Psoas muscle (tissue), 8 donors: ENCODE results near the gene CENPE. TPM values are rescaled to one million over a fixed set of nuclear protein-coding genes. Genes with fewer than 3 reads are reported as not detected.
"Not testable (repeated sequence)": the region's sequence is repeated elsewhere in the genome, so short reads cannot be mapped to it uniquely, and the experiment has no call there.

Source experiments
- ATAC-seq, 4 donors: fragments of 200-7000 bp; cut with Tn5 transposase; one replicate each; pipeline ENCODE4 v1.9.1; 2020; ENCODE audit warnings: moderate library complexity in 3 of 4, mild to moderate bottlenecking in 2 of 4
- DNase-seq, 2 donors: peaks; one replicate each; pipeline ENCODE4 v3.0.0-alpha.2; 2020
- H3K27ac ChIP-seq: fragments of 200-600 bp; one replicate; pipeline ENCODE4 v1.8.0; 2022
- H3K27me3 ChIP-seq, 3 donors: fragments of 200-600 bp in 1 of 3; one replicate each; pipeline versions ENCODE4 v1.6.1 to v1.8.0; 2013 to 2022; ENCODE audit warnings: low read length in 2 of 3, mild to moderate bottlenecking in 2 of 3, moderate library complexity in 1 of 3; ENCODE audit not compliant: insufficient read depth in 3 of 3
- H3K36me3 ChIP-seq, 2 donors: fragments of 200-600 bp in 1 of 2; one replicate each; pipeline versions ENCODE4 v1.6.1 to v1.8.0; 2013 to 2022; ENCODE audit warnings: low read depth in 1 of 2, mild to moderate bottlenecking in 1 of 2, moderate library complexity in 1 of 2; ENCODE audit not compliant: insufficient read depth in 1 of 2
- H3K4me1 ChIP-seq: fragments of 200-600 bp; one replicate; pipeline ENCODE4 v1.8.0; 2022
- H3K4me3 ChIP-seq: fragments of 200-600 bp; one replicate; pipeline ENCODE4 v1.8.0; 2022; ENCODE audit warnings: mild to moderate bottlenecking
- H3K9me3 ChIP-seq: fragments of 200-600 bp; one replicate; pipeline ENCODE4 v1.8.0; 2022
- WGBS, 3 donors: extraction: QIAGEN DNeasy Blood & Tissue Kit; methylation state at CpG; one replicate each; pipeline versions ENCODE4 v1.1.6 to v1.1.7; 2013; 5-methylcytosine and 5-hydroxymethylcytosine counted together
- intact Hi-C, 2 donors: fragments of 100-400 bp; cut with DNase I; formaldehyde crosslinking; loops; one replicate each; pipeline versions ENCODE4 v1.11.0 to v1.14.2; 2022
- long read RNA-seq, 2 donors: library from polyadenylated mRNA; unstranded; transcript quantifications; one replicate each; pipeline ENCODE4 v2.0.0, GENCODE V29; 2021
- polyA plus RNA-seq, 3 donors: library from polyadenylated mRNA; stranded (reverse); fragments of 200-250 nt; gene quantifications; one replicate each; pipeline ENCODE4 v1.2.3, GENCODE V29; 2013
- total RNA-seq, 4 donors: library from RNA; stranded (reverse); fragmentation: NEBNext Ultra II Directional in 2 of 4; extraction: Animal tissue kit (Norgen Biotek cat#: 25700) in 2 of 4; gene quantifications; one replicate each; pipeline versions ENCODE4 v1.2.1 to v1.2.4, GENCODE V29; 2021 to 2023
- TF ChIP-seq, protein P1 (sequence below): fragments of 200-600 bp; IDR thresholded peaks from one replicate; pipeline ENCODE4 v1.8.0; 2022; ENCODE audit warnings: antibody characterized with exemption
- donor health status: healthy with polysubstance abuse.
- donor health status: DM: no; HTN: no; CAD: no; lungs with moderate emphysema.
- donor health status: Bipolar disorder and iron deficiency.
- donor health status: healthy.
- donor health status: DM: yes; HTN: yes; CAD: no.
- donor health status: DM: no; HTN: no; CAD: no.
- donor health status: DM: no; HTN: no; CAD: no.
- donor health status: DM: yes; HTN: yes; CAD: no.

Gene CENPE, protein sequence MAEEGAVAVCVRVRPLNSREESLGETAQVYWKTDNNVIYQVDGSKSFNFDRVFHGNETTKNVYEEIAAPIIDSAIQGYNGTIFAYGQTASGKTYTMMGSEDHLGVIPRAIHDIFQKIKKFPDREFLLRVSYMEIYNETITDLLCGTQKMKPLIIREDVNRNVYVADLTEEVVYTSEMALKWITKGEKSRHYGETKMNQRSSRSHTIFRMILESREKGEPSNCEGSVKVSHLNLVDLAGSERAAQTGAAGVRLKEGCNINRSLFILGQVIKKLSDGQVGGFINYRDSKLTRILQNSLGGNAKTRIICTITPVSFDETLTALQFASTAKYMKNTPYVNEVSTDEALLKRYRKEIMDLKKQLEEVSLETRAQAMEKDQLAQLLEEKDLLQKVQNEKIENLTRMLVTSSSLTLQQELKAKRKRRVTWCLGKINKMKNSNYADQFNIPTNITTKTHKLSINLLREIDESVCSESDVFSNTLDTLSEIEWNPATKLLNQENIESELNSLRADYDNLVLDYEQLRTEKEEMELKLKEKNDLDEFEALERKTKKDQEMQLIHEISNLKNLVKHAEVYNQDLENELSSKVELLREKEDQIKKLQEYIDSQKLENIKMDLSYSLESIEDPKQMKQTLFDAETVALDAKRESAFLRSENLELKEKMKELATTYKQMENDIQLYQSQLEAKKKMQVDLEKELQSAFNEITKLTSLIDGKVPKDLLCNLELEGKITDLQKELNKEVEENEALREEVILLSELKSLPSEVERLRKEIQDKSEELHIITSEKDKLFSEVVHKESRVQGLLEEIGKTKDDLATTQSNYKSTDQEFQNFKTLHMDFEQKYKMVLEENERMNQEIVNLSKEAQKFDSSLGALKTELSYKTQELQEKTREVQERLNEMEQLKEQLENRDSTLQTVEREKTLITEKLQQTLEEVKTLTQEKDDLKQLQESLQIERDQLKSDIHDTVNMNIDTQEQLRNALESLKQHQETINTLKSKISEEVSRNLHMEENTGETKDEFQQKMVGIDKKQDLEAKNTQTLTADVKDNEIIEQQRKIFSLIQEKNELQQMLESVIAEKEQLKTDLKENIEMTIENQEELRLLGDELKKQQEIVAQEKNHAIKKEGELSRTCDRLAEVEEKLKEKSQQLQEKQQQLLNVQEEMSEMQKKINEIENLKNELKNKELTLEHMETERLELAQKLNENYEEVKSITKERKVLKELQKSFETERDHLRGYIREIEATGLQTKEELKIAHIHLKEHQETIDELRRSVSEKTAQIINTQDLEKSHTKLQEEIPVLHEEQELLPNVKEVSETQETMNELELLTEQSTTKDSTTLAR (N-terminal part only)
- total RNA-seq: under 1 TPM; 0.24 to 0.60 (median 0.33) TPM
- polyA plus RNA-seq: under 1 TPM; 0.07 to 0.25 (median 0.07) TPM
- long read RNA-seq, donor 1: 0 reads
- long read RNA-seq, donor 2, partial matches to known transcripts: 0 of 2 reads
- long read RNA-seq, donor 2, other reads (novel, unspliced or antisense): 2 of 2 reads

DNA sequence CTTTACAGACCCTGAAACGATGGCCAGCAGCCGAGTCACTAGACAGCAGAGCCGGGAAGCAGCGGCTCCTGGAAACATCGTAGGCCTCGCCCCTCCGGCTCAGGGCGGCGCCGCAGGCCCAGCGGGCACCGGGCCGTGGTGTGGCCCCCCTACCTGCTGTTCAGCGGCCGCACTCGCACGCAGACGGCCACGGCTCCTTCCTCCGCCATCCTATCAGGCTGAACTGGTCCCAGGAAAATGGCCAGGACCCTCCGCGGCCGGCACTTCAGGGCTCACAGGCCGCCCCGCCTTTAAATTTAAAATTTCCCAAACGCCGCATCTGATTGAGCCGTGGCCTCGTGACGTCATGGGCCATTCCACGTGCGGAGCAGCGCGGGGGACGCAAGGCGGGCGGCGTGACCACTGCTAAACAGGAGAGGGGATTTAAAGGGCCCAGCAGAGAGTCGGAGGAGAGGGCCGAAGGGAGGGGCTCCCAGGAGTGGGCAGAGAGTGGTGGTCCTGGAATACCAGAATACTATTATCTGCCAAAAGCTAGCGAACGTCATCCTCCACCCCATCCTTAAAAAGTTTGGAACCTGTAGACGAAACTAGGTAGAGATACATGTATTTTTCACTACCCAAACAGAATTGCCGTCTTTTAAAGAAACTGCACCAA is at the start of gene CENPE:
Gene CENPE (minus strand): TSS at position 233 of the 655 bp plus-strand sequence. CDS start 24 bp downstream, at position 209.
- intact Hi-C loops: no loop called here
- H3K36me3 ChIP-seq: no peaks in the 10 kb centered on the region
- H3K27ac ChIP-seq: peak within 1 kb of the TSS; percentile 53
- TF ChIP-seq, protein P1, sequence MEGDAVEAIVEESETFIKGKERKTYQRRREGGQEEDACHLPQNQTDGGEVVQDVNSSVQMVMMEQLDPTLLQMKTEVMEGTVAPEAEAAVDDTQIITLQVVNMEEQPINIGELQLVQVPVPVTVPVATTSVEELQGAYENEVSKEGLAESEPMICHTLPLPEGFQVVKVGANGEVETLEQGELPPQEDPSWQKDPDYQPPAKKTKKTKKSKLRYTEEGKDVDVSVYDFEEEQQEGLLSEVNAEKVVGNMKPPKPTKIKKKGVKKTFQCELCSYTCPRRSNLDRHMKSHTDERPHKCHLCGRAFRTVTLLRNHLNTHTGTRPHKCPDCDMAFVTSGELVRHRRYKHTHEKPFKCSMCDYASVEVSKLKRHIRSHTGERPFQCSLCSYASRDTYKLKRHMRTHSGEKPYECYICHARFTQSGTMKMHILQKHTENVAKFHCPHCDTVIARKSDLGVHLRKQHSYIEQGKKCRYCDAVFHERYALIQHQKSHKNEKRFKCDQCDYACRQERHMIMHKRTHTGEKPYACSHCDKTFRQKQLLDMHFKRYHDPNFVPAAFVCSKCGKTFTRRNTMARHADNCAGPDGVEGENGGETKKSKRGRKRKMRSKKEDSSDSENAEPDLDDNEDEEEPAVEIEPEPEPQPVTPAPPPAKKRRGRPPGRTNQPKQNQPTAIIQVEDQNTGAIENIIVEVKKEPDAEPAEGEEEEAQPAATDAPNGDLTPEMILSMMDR: no peak
- DNase-seq (peak; percentile 84 to 89), ATAC-seq (peak; percentile 91 to 99 (median 96))
- 1% methylated on average over 40 to 44 of the region's 44 CpGs for WGBS, 3 donors
- H3K4me3 ChIP-seq: peak within 1 kb of the TSS; percentile 76
- H3K9me3 ChIP-seq: no peaks in the 10 kb centered on the region
- no peaks in the 10 kb centered on the region for H3K4me1 ChIP-seq
- no peaks in the 10 kb centered on the region for H3K27me3 ChIP-seq

DNA sequence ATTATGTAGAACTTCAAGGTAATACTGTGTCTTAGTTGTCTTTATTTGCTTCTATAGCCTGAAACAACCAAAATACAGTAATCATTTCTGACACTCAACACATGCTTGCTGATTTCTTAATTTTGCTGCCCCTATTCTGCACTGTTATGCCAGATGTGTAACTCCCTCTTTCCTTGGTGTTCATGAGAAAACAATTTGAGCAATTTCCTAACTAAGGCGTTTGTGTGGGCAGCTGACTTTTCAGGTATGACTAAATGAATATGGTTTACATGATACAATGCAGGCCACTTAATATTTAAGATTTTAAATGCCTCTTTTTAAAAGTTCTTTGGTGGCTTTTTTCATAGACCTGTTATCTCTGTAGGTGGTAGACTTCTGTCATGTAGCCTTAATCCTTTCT is 46.1 kb upstream of the CENPE start:
- H3K9me3 ChIP-seq: no peaks in the 10 kb centered on the region
- DNase-seq: no peak
- no peaks in the 10 kb centered on the region for H3K4me1 ChIP-seq
- TF ChIP-seq, protein P1: no peak
- no peaks in the 10 kb centered on the region for H3K27me3 ChIP-seq
- intact Hi-C loops: no loop called here
- no peak overlapping the region for H3K4me3 ChIP-seq
- WGBS, 3 donors: 54 to 68% (median 64%) methylated on average over 1 of the region's 1 CpG
- no peak overlapping the region for H3K27ac ChIP-seq
- no peaks in the 10 kb centered on the region for H3K36me3 ChIP-seq
- no peak for ATAC-seq

DNA sequence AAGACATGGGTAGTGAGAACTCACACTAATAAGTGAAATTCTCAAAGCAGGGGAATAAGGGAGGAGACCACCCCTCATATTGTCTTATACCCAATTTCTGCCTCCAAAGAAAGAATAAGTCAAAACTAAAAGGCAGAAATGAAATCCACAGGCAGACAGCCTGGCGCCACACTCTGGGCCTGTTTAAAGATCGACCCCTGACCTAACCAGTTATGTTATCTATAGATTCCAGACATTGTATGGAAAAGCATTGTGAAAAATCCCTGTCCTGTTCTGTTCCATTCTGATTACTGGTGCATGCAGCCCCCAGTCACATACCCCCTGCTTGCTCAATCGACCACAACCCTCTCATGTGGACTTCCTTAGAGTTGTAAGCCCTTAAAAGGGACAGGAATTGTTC is 32.8 kb upstream of the CENPE start:
- ATAC-seq, intact Hi-C loops, H3K4me3 ChIP-seq, DNase-seq, H3K4me1 ChIP-seq, H3K36me3 ChIP-seq, H3K27me3 ChIP-seq, H3K9me3 ChIP-seq, H3K27ac ChIP-seq: not testable (repeated sequence)
- 77 to 85% (median 78%) methylated on average over 3 of the region's 3 CpGs for WGBS, 3 donors

DNA sequence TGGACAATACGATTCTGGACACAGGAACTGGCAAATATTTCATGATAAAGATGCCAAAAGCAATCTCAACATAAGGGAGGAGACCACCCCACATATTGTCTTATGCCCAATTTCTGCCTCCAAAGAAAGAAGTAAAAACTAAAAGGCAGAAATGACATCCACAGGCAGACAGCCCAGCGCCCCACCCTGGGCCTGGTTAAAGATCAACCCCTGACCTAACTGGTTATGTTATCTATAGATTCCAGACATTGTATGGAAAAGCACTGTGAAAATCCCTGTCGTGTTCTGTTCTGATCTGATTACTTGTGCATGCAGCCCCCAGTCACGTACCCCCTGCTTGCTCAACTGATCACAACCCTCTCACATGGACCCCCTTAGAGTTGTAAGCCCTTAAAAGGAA is 25.4 kb upstream of the CENPE start:
- H3K4me3 ChIP-seq, H3K27me3 ChIP-seq, H3K9me3 ChIP-seq, H3K4me1 ChIP-seq, intact Hi-C loops, H3K27ac ChIP-seq, DNase-seq, H3K36me3 ChIP-seq, ATAC-seq: not testable (repeated sequence)
- WGBS, 3 donors: 75 to 80% (median 77%) methylated on average over 4 of the region's 4 CpGs

DNA sequence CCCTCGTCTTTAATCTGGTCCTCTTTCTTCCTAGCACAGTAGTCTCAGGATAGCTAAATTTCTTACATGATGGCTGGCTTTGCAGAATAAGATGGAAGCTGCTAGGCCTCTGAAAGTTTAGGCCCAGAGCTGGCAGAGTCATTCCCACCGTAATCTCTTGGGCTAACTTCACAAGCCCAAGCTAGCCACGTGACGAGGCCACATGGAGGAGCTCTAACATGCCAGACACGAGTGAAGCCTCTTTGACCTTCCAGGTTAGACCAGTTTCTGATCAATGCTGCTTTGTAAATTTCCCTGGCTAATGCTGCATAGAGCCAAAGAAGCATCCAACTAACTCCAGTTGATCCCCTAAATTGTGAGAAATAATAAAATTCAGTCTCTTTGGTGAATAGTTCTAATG is 9.5 kb upstream of the CENPE start:
- Histone ChIP-seq H3K4me3 (no peak overlapping the region), H3K27ac (no peak overlapping the region), H3K9me3 (no peaks in the 10 kb centered on the region), H3K27me3 (no peaks in the 10 kb centered on the region), H3K4me1 (no peaks in the 10 kb centered on the region), H3K36me3 (no peaks in the 10 kb centered on the region)
- intact Hi-C loops: no loop called here
- ATAC-seq (no peak), DNase-seq (no peak)
- WGBS, 3 donors: 62 to 71% (median 67%) methylated on average over 5 of the region's 5 CpGs
- TF ChIP-seq, protein P1: no peak
